GM18520 (cell line): ENCODE measurements around the gene TMEM240.
A peak's percentile ranks its signal among the peaks of the same experiment; 100 is the strongest.

Experiments
- ATAC-seq: cut with Tn5 transposase; IDR thresholded peaks from one replicate; pipeline ENCODE4 v1.9.1; 2021; ENCODE audit not compliant: unreplicated experiment

Gene TMEM240

GRCh38 chr1:1540090-1540817 is at the start of gene TMEM240:
TSS of gene TMEM240 (minus strand) at chr1:1540624. CDS start at chr1:1540346, 278 bp downstream.
- ATAC-seq = no peak

GRCh38 chr1:1583347-1584010 is 43.1 kb upstream of the TMEM240 start:
- ATAC-seq = no peak

GRCh38 chr1:1582585-1583346 is 42.3 kb upstream of the TMEM240 start:
- ATAC-seq = no peak

GRCh38 chr1:1578371-1578940 is 38.0 kb upstream of the TMEM240 start:
- ATAC-seq = no peak

GRCh38 chr1:1577367-1578011 is 37.1 kb upstream of the TMEM240 start:
- no peak for ATAC-seq

- peak; percentile 83 for ATAC-seq
Observed at GRCh38 chr1:1574721-1575537, 34.5 kb upstream of the TMEM240 start, which contains the start of gene SSU72. TSS of gene SSU72 (minus strand) at chr1:1574863. CDS start at chr1:1574557, 306 bp downstream.

GRCh38 chr1:1573843-1574720 is 33.7 kb upstream of the TMEM240 start:
- ATAC-seq = peak; percentile 69

GRCh38 chr1:1569341-1569740 is 28.9 kb upstream of the TMEM240 start:
- no peak for ATAC-seq

- no peak for ATAC-seq
Observed at GRCh38 chr1:1567891-1568291, 27.5 kb upstream of the TMEM240 start.

GRCh38 chr1:1567152-1567875 is 26.9 kb upstream of the TMEM240 start:
- no peak for ATAC-seq

GRCh38 chr1:1565340-1565739 is 24.9 kb upstream of the TMEM240 start:
- ATAC-seq = no peak

- no peak for ATAC-seq
Observed at GRCh38 chr1:1564268-1564667, 23.8 kb upstream of the TMEM240 start.

- no peak for ATAC-seq
Observed at GRCh38 chr1:1563688-1564087, 23.3 kb upstream of the TMEM240 start.

- ATAC-seq = no peak
Observed at GRCh38 chr1:1562556-1563195, 22.3 kb upstream of the TMEM240 start.

- ATAC-seq = no peak
Observed at GRCh38 chr1:1561801-1562470, 21.5 kb upstream of the TMEM240 start.

- ATAC-seq = no peak
Observed at GRCh38 chr1:1560178-1560577, 19.8 kb upstream of the TMEM240 start.

- ATAC-seq = no peak
Observed at GRCh38 chr1:1559066-1559465, 18.6 kb upstream of the TMEM240 start.
